ENCODE results near the gene ZFTA.
A peak's percentile ranks its signal among the peaks of the same experiment; 100 is the strongest.
"Not testable (repeated sequence)": the region's sequence is repeated elsewhere in the genome, so short reads cannot be mapped to it uniquely, and the experiment has no call there.

ZFTA gene

DNA sequence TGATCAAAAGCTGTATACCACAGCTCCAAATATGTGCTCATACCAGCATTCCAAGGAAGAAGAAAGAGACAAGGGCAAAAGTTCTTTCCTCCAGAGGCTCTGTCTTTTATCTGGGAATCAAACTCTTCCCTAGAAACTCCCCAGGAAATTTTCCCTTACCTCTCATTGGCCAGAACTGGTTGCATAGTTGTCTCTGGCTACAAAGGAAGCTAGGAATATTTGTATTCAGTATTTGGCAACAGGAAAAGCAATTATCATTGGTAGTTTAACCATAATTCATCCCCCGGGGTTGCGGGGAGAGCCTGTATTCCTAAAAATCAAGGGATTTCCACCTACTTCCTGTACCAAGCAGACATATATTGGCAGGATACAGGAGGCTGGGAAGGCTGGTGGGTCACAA lies 10.5 kb upstream of the ZFTA start:
- FAIRE-seq (no peak), DNase-seq (ENCODE audit: insufficient read length, low spot score) (no peak)
- TF ChIP-seq POLR2AphosphoS5 (IDR thresholded peaks at IDR 0.05; ENCODE audit: low read depth, low read length) (no peak), PAX5 (IDR thresholded peaks at IDR 0.05; ENCODE audit: insufficient read depth, low read length, severe bottlenecking) (no peak), POU2F2 (IDR thresholded peaks at IDR 0.05; ENCODE audit: low read depth, low read length) (no peak), POLR2A (IDR thresholded peaks at IDR 0.05; ENCODE audit: low read depth, low read length) (no peak), TAF1 (IDR thresholded peaks at IDR 0.05; ENCODE audit: low read depth, low read length) (no peak), SPI1 (IDR thresholded peaks at IDR 0.05; ENCODE audit: low read depth, low read length) (no peak)

DNA sequence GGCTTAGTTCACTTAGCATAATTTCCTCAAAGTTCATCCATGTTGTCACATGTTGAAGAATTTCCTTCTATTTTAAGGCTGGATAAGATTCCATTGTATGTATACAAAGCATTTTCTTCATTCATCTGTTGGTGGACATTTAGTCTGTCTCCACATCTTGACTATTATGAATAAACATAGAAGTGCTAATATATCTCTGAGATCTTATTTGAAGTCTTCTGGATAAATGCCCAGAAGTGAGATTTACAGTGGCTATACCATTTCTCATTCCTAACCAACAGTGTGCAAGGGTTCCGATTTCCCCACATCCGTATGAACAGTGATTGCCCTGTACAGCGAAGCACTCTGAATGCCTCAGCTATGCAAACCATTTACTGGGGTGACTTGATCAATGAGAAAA lies 6.6 kb upstream of the ZFTA start:
- no peak for TF ChIP-seq PAX5 (IDR thresholded peaks at IDR 0.05; ENCODE audit: insufficient read depth, low read length, severe bottlenecking)
- no peak for TF ChIP-seq POU2F2 (IDR thresholded peaks at IDR 0.05; ENCODE audit: low read depth, low read length)
- TF ChIP-seq POLR2A (IDR thresholded peaks at IDR 0.05; ENCODE audit: low read depth, low read length) = no peak
- TF ChIP-seq SPI1 (IDR thresholded peaks at IDR 0.05; ENCODE audit: low read depth, low read length) = no peak
- TF ChIP-seq TAF1 (IDR thresholded peaks at IDR 0.05; ENCODE audit: low read depth, low read length) = no peak
- TF ChIP-seq POLR2AphosphoS5 (IDR thresholded peaks at IDR 0.05; ENCODE audit: low read depth, low read length) = no peak
- FAIRE-seq = no peak
- no peak for DNase-seq (ENCODE audit: insufficient read length, low spot score)

GRCh38 chr11:63771741-63772318 lies 3.3 kb upstream of the ZFTA start:
- not testable (repeated sequence) for FAIRE-seq; DNase-seq (ENCODE audit: insufficient read length, low spot score)

DNA sequence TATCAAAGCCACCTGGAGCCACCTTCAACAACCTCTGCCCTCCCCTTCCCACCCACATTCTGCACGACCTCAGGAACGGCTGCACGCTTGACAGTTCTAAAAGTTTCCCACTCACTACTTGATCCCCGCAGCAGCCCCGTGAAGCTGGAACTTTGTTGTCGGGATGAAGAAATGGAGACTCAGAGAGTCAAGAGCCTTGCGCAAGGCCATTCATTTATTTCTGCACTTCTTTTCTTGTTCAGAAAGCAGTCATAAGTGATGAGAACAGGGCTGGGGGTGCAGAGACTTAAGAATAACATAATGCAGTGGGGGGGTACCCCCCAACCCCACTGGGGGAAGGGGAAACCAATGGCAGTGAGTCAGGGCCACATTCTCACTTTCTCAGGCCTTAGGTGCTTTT lies 2.2 kb upstream of the ZFTA start:
- DNase-seq (ENCODE audit: insufficient read length, low spot score) (no peak), FAIRE-seq (no peak)
- TF ChIP-seq SPI1 (IDR thresholded peaks at IDR 0.05; ENCODE audit: low read depth, low read length) = no peak
- no peak for TF ChIP-seq PAX5 (IDR thresholded peaks at IDR 0.05; ENCODE audit: insufficient read depth, low read length, severe bottlenecking)
- no peak for TF ChIP-seq TAF1 (IDR thresholded peaks at IDR 0.05; ENCODE audit: low read depth, low read length)
- no peak for TF ChIP-seq POLR2AphosphoS5 (IDR thresholded peaks at IDR 0.05; ENCODE audit: low read depth, low read length)
- TF ChIP-seq POLR2A (IDR thresholded peaks at IDR 0.05; ENCODE audit: low read depth, low read length) = no peak
- TF ChIP-seq POU2F2 (IDR thresholded peaks at IDR 0.05; ENCODE audit: low read depth, low read length) = no peak

- FAIRE-seq (no peak), DNase-seq (ENCODE audit: insufficient read length, low spot score) (no peak)
- no peak for TF ChIP-seq TAF1 (IDR thresholded peaks at IDR 0.05; ENCODE audit: low read depth, low read length)
Measured at GRCh38 chr11:63769714-63770455, 1.3 kb upstream of the ZFTA start.

GRCh38 chr11:63769042-63769713 lies 603 bp upstream of the ZFTA start:
- no peak for TF ChIP-seq POU2F2 (IDR thresholded peaks at IDR 0.05; ENCODE audit: low read depth, low read length)
- TF ChIP-seq TAF1 (IDR thresholded peaks at IDR 0.05; ENCODE audit: low read depth, low read length) = no peak
- TF ChIP-seq PAX5 (IDR thresholded peaks at IDR 0.05; ENCODE audit: insufficient read depth, low read length, severe bottlenecking) = no peak
- no peak for TF ChIP-seq SPI1 (IDR thresholded peaks at IDR 0.05; ENCODE audit: low read depth, low read length)
- TF ChIP-seq POLR2AphosphoS5 (IDR thresholded peaks at IDR 0.05; ENCODE audit: low read depth, low read length) = no peak
- no peak for TF ChIP-seq POLR2A (IDR thresholded peaks at IDR 0.05; ENCODE audit: low read depth, low read length)
- DNase-seq (ENCODE audit: insufficient read length, low spot score) = peak; percentile 56

DNA sequence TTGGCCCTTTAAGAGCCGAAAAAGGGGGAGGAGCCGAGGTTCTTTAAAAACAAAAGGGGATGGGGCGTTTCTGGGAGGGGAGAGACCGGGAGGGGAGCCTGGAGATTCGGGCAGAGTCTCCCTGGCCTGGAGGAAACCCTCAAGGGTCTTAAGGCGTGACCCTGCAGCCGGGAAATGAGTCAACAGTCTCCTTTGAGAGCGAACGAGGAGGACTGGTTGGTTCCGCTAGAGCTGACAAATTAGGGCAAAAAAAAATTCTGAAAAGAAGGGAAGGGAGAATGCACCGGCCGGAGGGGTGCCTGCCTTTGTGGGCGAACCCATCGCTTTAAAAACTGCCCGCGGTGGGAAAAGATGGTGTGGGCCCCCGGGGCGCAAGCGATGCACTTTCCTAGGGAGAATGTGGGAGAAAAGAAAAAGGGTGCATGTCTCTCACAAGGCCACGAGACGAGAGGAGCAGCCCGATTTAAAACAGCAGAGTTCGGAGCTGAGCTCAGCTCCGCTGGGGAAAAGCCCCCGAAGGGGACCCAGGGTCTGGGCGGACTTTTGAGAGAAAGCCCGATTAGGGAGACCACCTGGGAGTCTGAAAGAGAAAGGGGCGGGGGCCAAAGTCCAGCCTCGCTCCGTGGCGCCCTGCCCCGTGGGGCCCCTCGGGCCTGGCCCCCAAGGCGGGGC lies 874 bp downstream of the ZFTA start:
- peak; percentile 52 for FAIRE-seq
- DNase-seq (ENCODE audit: insufficient read length, low spot score) = peak; percentile 61
- no peak for TF ChIP-seq POLR2A (IDR thresholded peaks at IDR 0.05; ENCODE audit: low read depth, low read length)
- no peak for TF ChIP-seq POU2F2 (IDR thresholded peaks at IDR 0.05; ENCODE audit: low read depth, low read length)
- no peak for TF ChIP-seq TAF1 (IDR thresholded peaks at IDR 0.05; ENCODE audit: low read depth, low read length)

More at GRCh38 chr11:63769042-63769713, 603 bp upstream of the ZFTA start:
- peak; percentile 67 for FAIRE-seq

DNA sequence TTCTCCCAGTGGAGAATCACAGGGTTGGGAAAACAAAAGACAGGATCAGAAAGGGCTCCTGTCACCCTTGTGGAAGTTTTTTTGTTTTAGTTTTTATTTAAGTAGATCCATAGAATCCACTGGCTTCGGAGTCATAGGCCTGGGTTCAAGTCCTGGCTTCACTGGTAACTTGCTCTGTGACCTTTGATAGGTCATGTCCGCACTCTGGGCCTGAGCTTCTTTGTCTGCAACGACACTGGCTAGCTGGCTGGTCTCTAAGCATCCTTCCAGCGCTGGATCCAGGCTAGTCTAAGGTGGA lies 1.4 kb downstream of the ZFTA start:
- DNase-seq (ENCODE audit: insufficient read length, low spot score) = no peak
- TF ChIP-seq POLR2AphosphoS5 (IDR thresholded peaks at IDR 0.05; ENCODE audit: low read depth, low read length) (no peak), SPI1 (IDR thresholded peaks at IDR 0.05; ENCODE audit: low read depth, low read length) (no peak)
- peak; percentile 41 for FAIRE-seq

- no peak for TF ChIP-seq POLR2A (IDR thresholded peaks at IDR 0.05; ENCODE audit: low read depth, low read length)
- TF ChIP-seq PAX5 (IDR thresholded peaks at IDR 0.05; ENCODE audit: insufficient read depth, low read length, severe bottlenecking) = no peak
- TF ChIP-seq POU2F2 (IDR thresholded peaks at IDR 0.05; ENCODE audit: low read depth, low read length) = no peak
- no peak for TF ChIP-seq TAF1 (IDR thresholded peaks at IDR 0.05; ENCODE audit: low read depth, low read length)
- TF ChIP-seq POLR2AphosphoS5 (IDR thresholded peaks at IDR 0.05; ENCODE audit: low read depth, low read length) = no peak
- no peak for TF ChIP-seq SPI1 (IDR thresholded peaks at IDR 0.05; ENCODE audit: low read depth, low read length)
- FAIRE-seq = no peak
- no peak for DNase-seq (ENCODE audit: insufficient read length, low spot score)
Measured at GRCh38 chr11:63766531-63767235, 1.9 kb downstream of the ZFTA start.

Data from GM12891 (cell line).